DOHH2 (cell line): ENCODE results near the gene KRTAP9-6.
"Not testable (repeated sequence)": the region's sequence is repeated elsewhere in the genome, so short reads cannot be mapped to it uniquely, and the experiment has no call there.

ENCODE experiments used
- H3F3A ChIP-seq: fragments of 200-600 bp; sonication (generic), shearing (Covaris generic); 2 replicates; pipeline ENCODE4 v1.6.0; 2016; ENCODE audit warnings: antibody characterized with exemption, mild to moderate bottlenecking; ENCODE audit not compliant: control insufficient read depth, insufficient read depth
- H3K27ac ChIP-seq: fragments of 200-600 bp; sonication (generic); 2 replicates; pipeline ENCODE4 v1.5.1; 2014; ENCODE audit warnings: low read depth, mild to moderate bottlenecking, low read length, moderate library complexity
- H3K27me3 ChIP-seq: fragments of 200-600 bp; sonication (generic); 2 replicates; pipeline ENCODE4 v1.6.1; 2014; ENCODE audit warnings: mild to moderate bottlenecking, low read length, mixed read lengths; ENCODE audit not compliant: control insufficient read depth
- H3K36me3 ChIP-seq: fragments of 200-600 bp; sonication (generic); 2 replicates; pipeline ENCODE4 v1.6.1; 2014; ENCODE audit warnings: mild to moderate bottlenecking, low read length, moderate library complexity, mixed read lengths; ENCODE audit not compliant: control insufficient read depth
- H3K4me1 ChIP-seq: fragments of 200-600 bp; sonication (generic); 2 replicates; pipeline ENCODE4 v1.6.1; 2014; ENCODE audit warnings: mild to moderate bottlenecking, low read length, mixed read lengths; ENCODE audit not compliant: control insufficient read depth
- H3K4me2 ChIP-seq: fragments of 200-600 bp; sonication (generic); 2 replicates; pipeline ENCODE4 v1.6.0; 2014; ENCODE audit warnings: mild to moderate bottlenecking, low read length, moderate library complexity
- H3K4me3 ChIP-seq: fragments of 200-600 bp; sonication (generic); 2 replicates; pipeline ENCODE4 v1.5.1; 2014; ENCODE audit warnings: mild to moderate bottlenecking, low read length, mixed read lengths
- H3K79me2 ChIP-seq: fragments of 200-600 bp; sonication (generic); 2 replicates; pipeline ENCODE4 v1.6.1; 2014; ENCODE audit warnings: mild to moderate bottlenecking, low read length, mixed read lengths; ENCODE audit not compliant: control insufficient read depth
- H3K9me2 ChIP-seq: fragments of 200-600 bp; sonication (generic); replicated peaks from 2 replicates; pipeline ENCODE4 v1.6.1; 2014; ENCODE audit warnings: mild to moderate bottlenecking, low read length, mixed read lengths; ENCODE audit not compliant: control insufficient read depth
- H3K9me3 ChIP-seq: fragments of 200-600 bp; sonication (generic); 2 replicates; pipeline ENCODE4 v1.6.1; 2014; ENCODE audit warnings: antibody characterized with exemption, low read length, mixed read lengths; ENCODE audit not compliant: control insufficient read depth, insufficient read depth
- H4K20me1 ChIP-seq: fragments of 200-600 bp; sonication (generic); 2 replicates; pipeline ENCODE4 v1.6.0; 2014; ENCODE audit warnings: low read depth, mild to moderate bottlenecking, antibody characterized with exemption, low read length, moderate library complexity; ENCODE audit not compliant: control insufficient read depth, insufficient read depth
- CTCF ChIP-seq: fragments of 200-600 bp; sonication (generic); IDR thresholded peaks from one replicate; pipeline ENCODE4 v1.5.1; 2014; ENCODE audit warnings: antibody characterized with exemption, mild to moderate bottlenecking, low read depth, low read length; ENCODE audit not compliant: poor library complexity, severe bottlenecking
- EZH2phosphoT487 ChIP-seq: fragments of 200-600 bp; sonication (generic); IDR thresholded peaks from 2 replicates; pipeline ENCODE4 v1.6.1; 2017; ENCODE audit warnings: borderline replicate concordance, mild to moderate bottlenecking, antibody characterized with exemption, low read length, moderate library complexity, mixed read lengths

The KRTAP9-6 gene

GRCh38 chr17:41249637-41250240, 15.4 kb upstream of the KRTAP9-6 start, which contains the start of gene KRTAP9-4:
TSS of gene KRTAP9-4 (plus strand) at chr17:41249687. CDS start at chr17:41249721, 34 bp downstream.
- not testable (repeated sequence) for H3K9me3 ChIP-seq, H3K9me2 ChIP-seq, H3F3A ChIP-seq, H3K36me3 ChIP-seq, H3K4me1 ChIP-seq, H3K4me3 ChIP-seq, H3K79me2 ChIP-seq, H3K27ac ChIP-seq, H4K20me1 ChIP-seq, H3K4me2 ChIP-seq, H3K27me3 ChIP-seq

- Histone ChIP-seq H3F3A (no peaks in the 10 kb centered on the region), H3K9me2 (no peaks in the 10 kb centered on the region), H3K4me2 (no peak overlapping the region), H3K4me3 (no peak overlapping the region), H3K36me3 (no peaks in the 10 kb centered on the region), H3K79me2 (no peaks in the 10 kb centered on the region), H3K27me3 (peaks cover 10% of the 10 kb centered on the region), H4K20me1 (no peaks in the 10 kb centered on the region), H3K27ac (no peak overlapping the region), H3K9me3 (no peaks in the 10 kb centered on the region), H3K4me1 (no peaks in the 10 kb centered on the region)
- TF ChIP-seq CTCF, result no peak
- TF ChIP-seq EZH2phosphoT487, result no peak
Observed at GRCh38 chr17:41251261-41251660, 13.9 kb upstream of the KRTAP9-6 start.

GRCh38 chr17:41254861-41255260, 10.3 kb upstream of the KRTAP9-6 start:
- TF ChIP-seq CTCF, result no peak
- no peak for TF ChIP-seq EZH2phosphoT487
- H3K4me3 ChIP-seq, result no peak overlapping the region
- no peaks in the 10 kb centered on the region for H3K9me2 ChIP-seq
- H3F3A ChIP-seq, result no peaks in the 10 kb centered on the region
- H3K27ac ChIP-seq, result no peak overlapping the region
- H3K4me2 ChIP-seq, result no peak overlapping the region
- no peaks in the 10 kb centered on the region for H3K36me3 ChIP-seq
- H4K20me1 ChIP-seq, result no peaks in the 10 kb centered on the region
- H3K4me1 ChIP-seq, result no peaks in the 10 kb centered on the region
- peaks cover 29% of the 10 kb centered on the region for H3K27me3 ChIP-seq
- no peaks in the 10 kb centered on the region for H3K9me3 ChIP-seq
- H3K79me2 ChIP-seq, result no peaks in the 10 kb centered on the region

DNA sequence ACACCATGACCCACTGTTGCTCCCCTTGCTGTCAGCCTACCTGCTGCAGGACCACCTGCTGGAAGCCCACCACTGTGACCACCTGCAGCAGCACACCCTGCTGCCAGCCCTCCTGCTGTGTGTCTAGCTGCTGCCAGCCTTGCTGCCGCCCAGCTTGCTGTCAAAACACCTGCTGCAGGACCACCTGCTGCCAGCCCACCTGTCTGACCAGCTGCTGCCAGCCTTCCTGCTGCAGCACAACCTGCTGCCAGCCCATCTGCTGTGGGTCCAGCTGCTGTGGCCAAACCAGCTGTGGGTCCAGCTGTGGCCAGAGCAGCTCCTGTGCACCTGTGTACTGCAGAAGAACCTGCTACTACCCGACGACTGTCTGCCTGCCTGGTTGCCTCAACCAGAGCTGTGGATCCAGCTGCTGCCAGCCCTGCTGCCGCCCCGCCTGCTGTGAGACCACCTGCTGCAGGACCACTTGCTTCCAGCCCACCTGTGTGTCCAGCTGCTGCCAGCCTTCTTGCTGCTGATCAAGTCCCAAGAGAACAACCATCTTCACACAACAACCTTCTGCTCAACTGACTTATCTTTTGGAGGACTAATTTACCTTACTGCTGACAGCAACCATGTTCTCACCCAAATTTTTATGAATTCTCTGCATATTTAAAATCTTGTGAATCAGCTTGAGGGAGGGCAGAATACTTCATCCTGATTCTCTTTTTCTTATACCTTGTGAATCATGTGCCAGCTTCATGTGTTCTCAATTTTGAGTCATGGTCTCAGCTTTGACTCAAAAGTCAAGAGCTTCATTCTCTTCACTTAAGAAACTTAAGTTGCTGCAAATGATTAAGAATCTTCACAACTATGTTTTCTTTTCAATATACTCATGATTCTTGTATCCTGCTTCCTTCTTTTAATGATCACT, 9.5 kb upstream of the KRTAP9-6 start, which contains the start of gene KRTAP9-9:
TSS of gene KRTAP9-9 (plus strand) at position 4 of the 910 bp plus-strand sequence.
- H3K27me3 ChIP-seq, result peaks cover 33% of the 10 kb centered on the region

More for the DNA sequence above, 9.5 kb upstream of the KRTAP9-6 start, which contains the start of gene KRTAP9-9:
- not testable (repeated sequence) for H3K27ac ChIP-seq, H3K9me2 ChIP-seq, H3K4me3 ChIP-seq, H3F3A ChIP-seq, H3K36me3 ChIP-seq, H4K20me1 ChIP-seq, H3K79me2 ChIP-seq, H3K9me3 ChIP-seq, H3K4me2 ChIP-seq, H3K4me1 ChIP-seq
